ENCODE results near the gene ACTR3. TPM values are rescaled to one million over a fixed set of nuclear protein-coding genes. Genes with fewer than 3 reads are reported as not detected.

Gene ACTR3
- total RNA-seq, 4 donors from 2014 or later, result 103 to 187 (median 122) TPM

DNA sequence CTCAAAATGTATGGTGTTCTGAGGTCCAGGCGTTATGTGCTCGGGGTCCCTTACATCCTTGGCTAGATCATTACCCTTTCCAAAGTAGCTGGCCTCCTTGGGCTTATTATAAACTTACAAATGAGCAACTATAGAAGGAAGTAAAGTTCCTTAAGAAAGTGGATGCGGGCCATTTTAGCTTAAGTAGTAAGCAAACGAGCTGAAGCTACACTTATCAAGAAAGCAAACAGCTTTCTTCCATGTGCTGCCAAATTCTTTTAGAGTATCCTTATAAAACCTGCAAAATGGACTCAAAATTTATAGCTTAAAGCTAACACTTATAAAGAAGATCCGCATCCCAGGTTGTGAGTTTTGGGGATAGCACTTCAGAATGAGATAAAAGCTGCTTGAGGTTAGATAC, 75.3 kb downstream of the ACTR3 start:
- TF ChIP-seq, protein P1, sequence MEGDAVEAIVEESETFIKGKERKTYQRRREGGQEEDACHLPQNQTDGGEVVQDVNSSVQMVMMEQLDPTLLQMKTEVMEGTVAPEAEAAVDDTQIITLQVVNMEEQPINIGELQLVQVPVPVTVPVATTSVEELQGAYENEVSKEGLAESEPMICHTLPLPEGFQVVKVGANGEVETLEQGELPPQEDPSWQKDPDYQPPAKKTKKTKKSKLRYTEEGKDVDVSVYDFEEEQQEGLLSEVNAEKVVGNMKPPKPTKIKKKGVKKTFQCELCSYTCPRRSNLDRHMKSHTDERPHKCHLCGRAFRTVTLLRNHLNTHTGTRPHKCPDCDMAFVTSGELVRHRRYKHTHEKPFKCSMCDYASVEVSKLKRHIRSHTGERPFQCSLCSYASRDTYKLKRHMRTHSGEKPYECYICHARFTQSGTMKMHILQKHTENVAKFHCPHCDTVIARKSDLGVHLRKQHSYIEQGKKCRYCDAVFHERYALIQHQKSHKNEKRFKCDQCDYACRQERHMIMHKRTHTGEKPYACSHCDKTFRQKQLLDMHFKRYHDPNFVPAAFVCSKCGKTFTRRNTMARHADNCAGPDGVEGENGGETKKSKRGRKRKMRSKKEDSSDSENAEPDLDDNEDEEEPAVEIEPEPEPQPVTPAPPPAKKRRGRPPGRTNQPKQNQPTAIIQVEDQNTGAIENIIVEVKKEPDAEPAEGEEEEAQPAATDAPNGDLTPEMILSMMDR (IDR thresholded peaks at IDR 0.05), result no peak
- DNase-seq (ENCODE audit: low spot score) (no peak), ATAC-seq (ENCODE audit: low FRiP score) (no peak)

DNA sequence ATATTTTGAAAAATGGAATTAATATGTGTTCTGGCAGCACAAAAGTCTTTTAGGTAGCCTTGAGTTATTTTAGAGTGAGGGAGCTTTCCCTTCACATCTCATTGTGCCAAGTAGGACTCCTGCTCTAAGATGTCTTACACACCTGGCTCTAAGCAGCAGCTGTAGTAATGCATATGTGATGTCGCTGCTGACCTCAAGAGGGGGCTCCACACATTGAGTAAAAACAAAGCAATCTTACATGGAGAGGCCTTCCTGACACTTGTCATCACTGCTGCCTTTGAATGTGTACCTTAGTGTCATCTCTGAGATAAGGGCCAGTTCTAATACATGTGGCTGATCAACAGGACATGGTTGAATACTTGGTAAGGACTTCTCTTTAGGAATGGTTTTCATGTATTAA, 75.8 kb downstream of the ACTR3 start:
- ATAC-seq (ENCODE audit: low FRiP score) (no peak), DNase-seq (ENCODE audit: low spot score) (no peak)
- TF ChIP-seq, protein P1 (IDR thresholded peaks at IDR 0.05), result no peak

- DNase-seq (ENCODE audit: low spot score) (no peak), ATAC-seq (ENCODE audit: low FRiP score) (no peak)
- TF ChIP-seq, protein P1 (IDR thresholded peaks at IDR 0.05), result no peak
Measured at GRCh38 chr2:113966171-113966570, 76.3 kb downstream of the ACTR3 start.

- TF ChIP-seq, protein P1 (IDR thresholded peaks at IDR 0.05), result no peak
- ATAC-seq (ENCODE audit: low FRiP score), result peak; percentile 29
- no peak for DNase-seq (ENCODE audit: low spot score)
Measured at GRCh38 chr2:113966832-113967231, 76.9 kb downstream of the ACTR3 start.

- ATAC-seq (ENCODE audit: low FRiP score), result no peak
- TF ChIP-seq, protein P1 (IDR thresholded peaks at IDR 0.05), result no peak
Measured at GRCh38 chr2:113967272-113967671, 77.4 kb downstream of the ACTR3 start.

GRCh38 chr2:113972766-113973165, 82.9 kb downstream of the ACTR3 start:
- no peak for ATAC-seq (ENCODE audit: low FRiP score)
- DNase-seq (ENCODE audit: low spot score), result no peak
- TF ChIP-seq, protein P1 (IDR thresholded peaks at IDR 0.05), result no peak

More at GRCh38 chr2:113967272-113967671, 77.4 kb downstream of the ACTR3 start:
- DNase-seq (ENCODE audit: low spot score), result no peak

GRCh38 chr2:113973810-113974209, 83.9 kb downstream of the ACTR3 start:
- ATAC-seq (ENCODE audit: low FRiP score) (no peak), DNase-seq (ENCODE audit: low spot score) (no peak)
- TF ChIP-seq, protein P1 (IDR thresholded peaks at IDR 0.05), result no peak

All from omental fat pad (tissue), 4 donors.